Measurements from ENCODE around the gene PMPCA.

The PMPCA gene

GRCh38 chr9:136374183-136374575, 36.3 kb upstream of the PMPCA start:
- no peak for FAIRE-seq

- FAIRE-seq: no peak
Measured at GRCh38 chr9:136375096-136375495, 35.4 kb upstream of the PMPCA start.

- FAIRE-seq: no peak
Measured at GRCh38 chr9:136376457-136376856, 34.0 kb upstream of the PMPCA start.

GRCh38 chr9:136377341-136378169, 32.9 kb upstream of the PMPCA start:
- no peak for FAIRE-seq

GRCh38 chr9:136378170-136379002, 32.1 kb upstream of the PMPCA start:
- FAIRE-seq: no peak

- no peak for FAIRE-seq
Measured at GRCh38 chr9:136379003-136379287, 31.5 kb upstream of the PMPCA start.

- no peak for FAIRE-seq
Measured at GRCh38 chr9:136379401-136379800, 31.1 kb upstream of the PMPCA start.

- FAIRE-seq: no peak
Measured at GRCh38 chr9:136379891-136380290, 30.6 kb upstream of the PMPCA start.

- no peak for FAIRE-seq
Measured at GRCh38 chr9:136380381-136380780, 30.1 kb upstream of the PMPCA start.

GRCh38 chr9:136381311-136381710, 29.1 kb upstream of the PMPCA start:
- no peak for FAIRE-seq

- FAIRE-seq: no peak
Measured at GRCh38 chr9:136381966-136382513, 28.4 kb upstream of the PMPCA start.

- no peak for FAIRE-seq
Measured at GRCh38 chr9:136383436-136383835, 27.0 kb upstream of the PMPCA start.

- no peak for FAIRE-seq
Measured at GRCh38 chr9:136385015-136385414, 25.4 kb upstream of the PMPCA start.

GRCh38 chr9:136386018-136386417, 24.4 kb upstream of the PMPCA start:
- no peak for FAIRE-seq

GRCh38 chr9:136387217-136387616, 23.2 kb upstream of the PMPCA start:
- FAIRE-seq: no peak

GRCh38 chr9:136389396-136389795, 21.1 kb upstream of the PMPCA start:
- no peak for FAIRE-seq

- no peak for FAIRE-seq
Measured at GRCh38 chr9:136391737-136392537, 18.5 kb upstream of the PMPCA start.

- no peak for FAIRE-seq
Measured at GRCh38 chr9:136392538-136393449, 17.7 kb upstream of the PMPCA start.

GRCh38 chr9:136393531-136393930, 16.9 kb upstream of the PMPCA start:
- no peak for FAIRE-seq

- no peak for FAIRE-seq
Measured at GRCh38 chr9:136394312-136395019, 16.0 kb upstream of the PMPCA start.

GRCh38 chr9:136395020-136395340, 15.5 kb upstream of the PMPCA start:
- FAIRE-seq: no peak
